Measurements from ENCODE around the gene MAN2A1. TPM values are rescaled to one million over a fixed set of nuclear protein-coding genes. Genes with fewer than 3 reads are reported as not detected.
A peak's percentile ranks its signal among the peaks of the same experiment; 100 is the strongest.

The MAN2A1 gene
- total RNA-seq, 1 experiment from 2014 or later, result 21.8 TPM

DNA sequence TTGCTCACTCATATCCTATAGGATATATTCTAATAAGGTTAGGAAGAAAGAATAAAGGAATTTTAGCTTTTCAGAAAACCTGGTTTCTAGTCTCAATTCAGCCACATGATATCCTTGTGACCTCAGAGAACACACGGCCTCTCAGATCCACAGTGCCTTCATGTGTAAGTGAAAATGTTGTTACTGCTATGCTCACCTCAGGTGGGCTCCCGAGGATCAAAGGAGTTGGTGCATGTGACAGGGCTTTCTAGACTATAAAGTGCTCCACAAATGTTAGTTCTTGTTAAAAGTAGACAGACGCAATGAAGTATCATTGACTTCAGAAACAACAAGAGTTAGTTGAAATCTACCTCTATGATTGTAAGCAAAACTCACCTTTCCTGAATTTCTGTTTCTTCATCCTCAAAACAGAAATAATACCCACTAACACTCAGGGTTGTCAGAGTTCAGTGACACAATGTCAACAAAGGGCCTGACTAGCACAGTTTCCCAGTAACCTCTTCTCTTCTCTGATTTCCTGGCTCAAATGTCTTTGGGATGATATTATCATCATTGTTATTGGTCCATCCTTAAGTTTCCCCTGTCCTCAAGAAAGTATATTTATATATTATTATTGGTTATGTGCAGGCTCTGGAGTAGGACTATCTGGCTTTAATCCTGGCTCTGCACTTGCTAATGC lies 36.0 kb upstream of the MAN2A1 start:
- Histone ChIP-seq H3K9me2 (replicated peaks; ENCODE audit: low read length) (no peaks in the 10 kb centered on the region), H3K79me2 (ENCODE audit: low read length) (no peaks in the 10 kb centered on the region), H3K27ac (ENCODE audit: low read length) (peak overlapping the region; percentile 44), H3K9me3 (ENCODE audit: low read length) (no peaks in the 10 kb centered on the region), H3F3A (ENCODE audit: low read length, unreplicated experiment) (no peaks in the 10 kb centered on the region), H3K4me3 (ENCODE audit: low read length) (no peak overlapping the region), H3K4me1 (ENCODE audit: insufficient read depth, low read length) (peaks cover 41% of the 10 kb centered on the region), H3K27me3 (ENCODE audit: low read length) (no peaks in the 10 kb centered on the region), H3K36me3 (ENCODE audit: low read depth, low read length) (no peaks in the 10 kb centered on the region), H3K9ac (ENCODE audit: low read length) (no peak overlapping the region), H2AFZ (ENCODE audit: low read length) (no peak overlapping the region), H4K20me1 (ENCODE audit: low read length) (no peaks in the 10 kb centered on the region), H3K4me2 (ENCODE audit: low read length) (peak overlapping the region; percentile 46)
- BruUV-seq (replicated peaks), result no TSS peak
- no peak for TF ChIP-seq EZH2phosphoT487 (IDR thresholded peaks at IDR 0.05; ENCODE audit: borderline replicate concordance, low read length)
- TF ChIP-seq EZH2 (IDR thresholded peaks at IDR 0.05; ENCODE audit: low read length, unreplicated experiment), result no peak
- TF ChIP-seq, protein P1, sequence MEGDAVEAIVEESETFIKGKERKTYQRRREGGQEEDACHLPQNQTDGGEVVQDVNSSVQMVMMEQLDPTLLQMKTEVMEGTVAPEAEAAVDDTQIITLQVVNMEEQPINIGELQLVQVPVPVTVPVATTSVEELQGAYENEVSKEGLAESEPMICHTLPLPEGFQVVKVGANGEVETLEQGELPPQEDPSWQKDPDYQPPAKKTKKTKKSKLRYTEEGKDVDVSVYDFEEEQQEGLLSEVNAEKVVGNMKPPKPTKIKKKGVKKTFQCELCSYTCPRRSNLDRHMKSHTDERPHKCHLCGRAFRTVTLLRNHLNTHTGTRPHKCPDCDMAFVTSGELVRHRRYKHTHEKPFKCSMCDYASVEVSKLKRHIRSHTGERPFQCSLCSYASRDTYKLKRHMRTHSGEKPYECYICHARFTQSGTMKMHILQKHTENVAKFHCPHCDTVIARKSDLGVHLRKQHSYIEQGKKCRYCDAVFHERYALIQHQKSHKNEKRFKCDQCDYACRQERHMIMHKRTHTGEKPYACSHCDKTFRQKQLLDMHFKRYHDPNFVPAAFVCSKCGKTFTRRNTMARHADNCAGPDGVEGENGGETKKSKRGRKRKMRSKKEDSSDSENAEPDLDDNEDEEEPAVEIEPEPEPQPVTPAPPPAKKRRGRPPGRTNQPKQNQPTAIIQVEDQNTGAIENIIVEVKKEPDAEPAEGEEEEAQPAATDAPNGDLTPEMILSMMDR (conservative IDR thresholded peaks at IDR 0.05; ENCODE audit: low read depth, low read length), result no peak
- DNase-seq (peak; percentile 39), ATAC-seq (no peak)
- POLR2A ChIA-PET (ENCODE audit: unreplicated experiment), result no interaction called here
- CTCF ChIA-PET, result no interaction called here
- intact Hi-C loops (cut with micrococcal nuclease), result loop anchor here (10.0 kb wide), 1 partner anchor 179 kb away; no protein-coding TSS in a partner anchor

GRCh38 chr5:109654455-109654854 lies 35.3 kb upstream of the MAN2A1 start:
- peak; percentile 82 for ATAC-seq
- intact Hi-C loops (cut with micrococcal nuclease), result loop anchor here (10.0 kb wide), 1 partner anchor 180 kb away; no protein-coding TSS in a partner anchor
- Histone ChIP-seq H3F3A (ENCODE audit: low read length, unreplicated experiment) (no peaks in the 10 kb centered on the region), H4K20me1 (ENCODE audit: low read length) (no peaks in the 10 kb centered on the region), H3K9me2 (replicated peaks; ENCODE audit: low read length) (no peaks in the 10 kb centered on the region), H2AFZ (ENCODE audit: low read length) (no peak overlapping the region), H3K4me2 (ENCODE audit: low read length) (peak overlapping the region; percentile 46), H3K9me3 (ENCODE audit: low read length) (no peaks in the 10 kb centered on the region), H3K36me3 (ENCODE audit: low read depth, low read length) (no peaks in the 10 kb centered on the region), H3K79me2 (ENCODE audit: low read length) (no peaks in the 10 kb centered on the region), H3K4me1 (ENCODE audit: insufficient read depth, low read length) (peaks cover 41% of the 10 kb centered on the region), H3K27me3 (ENCODE audit: low read length) (no peaks in the 10 kb centered on the region), H3K27ac (ENCODE audit: low read length) (peak overlapping the region; percentile 44), H3K4me3 (ENCODE audit: low read length) (no peak overlapping the region), H3K9ac (ENCODE audit: low read length) (no peak overlapping the region)
- no peak for TF ChIP-seq EZH2 (IDR thresholded peaks at IDR 0.05; ENCODE audit: low read length, unreplicated experiment)
- TF ChIP-seq EZH2phosphoT487 (IDR thresholded peaks at IDR 0.05; ENCODE audit: borderline replicate concordance, low read length), result no peak
- TF ChIP-seq, protein P1 (conservative IDR thresholded peaks at IDR 0.05; ENCODE audit: low read depth, low read length), result no peak
- peak; percentile 70 for DNase-seq
- BruUV-seq (replicated peaks), result no TSS peak
- POLR2A ChIA-PET (ENCODE audit: unreplicated experiment), result no interaction called here
- CTCF ChIA-PET, result no interaction called here

- no TSS peak for BruUV-seq (replicated peaks)
- intact Hi-C loops (cut with micrococcal nuclease), result loop anchor here (10.0 kb wide), 1 partner anchor 181 kb away; no protein-coding TSS in a partner anchor
Observed at GRCh38 chr5:109655841-109656240, 33.9 kb upstream of the MAN2A1 start.

More at GRCh38 chr5:109655841-109656240, 33.9 kb upstream of the MAN2A1 start:
- ATAC-seq (no peak), DNase-seq (peak; percentile 27)
- POLR2A ChIA-PET (ENCODE audit: unreplicated experiment), result no interaction called here
- no peak overlapping the region for H3K9ac ChIP-seq (ENCODE audit: low read length)
- TF ChIP-seq EZH2 (IDR thresholded peaks at IDR 0.05; ENCODE audit: low read length, unreplicated experiment) (no peak), EZH2phosphoT487 (IDR thresholded peaks at IDR 0.05; ENCODE audit: borderline replicate concordance, low read length) (no peak)
- TF ChIP-seq, protein P1 (conservative IDR thresholded peaks at IDR 0.05; ENCODE audit: low read depth, low read length), result no peak
- H2AFZ ChIP-seq (ENCODE audit: low read length), result no peak overlapping the region
- H3K9me2 ChIP-seq (replicated peaks; ENCODE audit: low read length), result no peaks in the 10 kb centered on the region
- H3K4me2 ChIP-seq (ENCODE audit: low read length), result peak overlapping the region; percentile 35
- H3K79me2 ChIP-seq (ENCODE audit: low read length), result no peaks in the 10 kb centered on the region
- H3F3A ChIP-seq (ENCODE audit: low read length, unreplicated experiment), result no peaks in the 10 kb centered on the region
- H3K36me3 ChIP-seq (ENCODE audit: low read depth, low read length), result no peaks in the 10 kb centered on the region
- H3K4me3 ChIP-seq (ENCODE audit: low read length), result no peak overlapping the region
- peaks cover 41% of the 10 kb centered on the region for H3K4me1 ChIP-seq (ENCODE audit: insufficient read depth, low read length)
- no peaks in the 10 kb centered on the region for H3K9me3 ChIP-seq (ENCODE audit: low read length)
- H3K27me3 ChIP-seq (ENCODE audit: low read length), result no peaks in the 10 kb centered on the region
- no peaks in the 10 kb centered on the region for H4K20me1 ChIP-seq (ENCODE audit: low read length)
- CTCF ChIA-PET, result no interaction called here
- H3K27ac ChIP-seq (ENCODE audit: low read length), result peak overlapping the region; percentile 49; the same call in 1 of the 2 replicates
